Cardiac fibroblast (primary cell): ENCODE measurements around the gene RPGRIP1L.

Experiments used
- DNase-seq, 2 donors: peaks; one replicate each; pipeline versions ENCODE4 v3.0.0 to v3.0.0-alpha.2; 2010; ENCODE audit warnings: low read depth in 2 of 2
- H3K4me3 ChIP-seq, 2 donors: replicated peaks in 1 of 2; 1 replicate in 1 of 2; 2 replicates in 1 of 2; pipeline ENCODE4 v1.5.1; 2011; ENCODE audit warnings: low read depth in 2 of 2, low read length in 2 of 2, mild to moderate bottlenecking in 2 of 2, moderate library complexity in 1 of 2
- CTCF ChIP-seq: IDR thresholded peaks from one replicate; pipeline ENCODE4 v1.5.1; 2011; ENCODE audit warnings: low read depth, mild to moderate bottlenecking, low read length, inconsistent platforms

Gene RPGRIP1L

GRCh38 chr16:53743149-53743566 is 39.5 kb upstream of the RPGRIP1L start:
- peak; percentile 46 to 65 for DNase-seq
- peak; percentile 73 for TF ChIP-seq CTCF
- no peak overlapping the region for H3K4me3 ChIP-seq

- no peak for TF ChIP-seq CTCF
- H3K4me3 ChIP-seq, result no peak overlapping the region
- no peak for DNase-seq
Measured at GRCh38 chr16:53741546-53741945, 37.9 kb upstream of the RPGRIP1L start.

- TF ChIP-seq CTCF, result no peak
- DNase-seq, result no peak
- no peak overlapping the region for H3K4me3 ChIP-seq
Measured at GRCh38 chr16:53740933-53741531, 37.4 kb upstream of the RPGRIP1L start.

GRCh38 chr16:53740476-53740875 is 36.8 kb upstream of the RPGRIP1L start:
- no peak overlapping the region for H3K4me3 ChIP-seq
- no peak for DNase-seq
- no peak for TF ChIP-seq CTCF

- H3K4me3 ChIP-seq, result no peak overlapping the region
- DNase-seq, result no peak
- TF ChIP-seq CTCF, result no peak
Measured at GRCh38 chr16:53737552-53737951, 33.9 kb upstream of the RPGRIP1L start.

GRCh38 chr16:53736297-53736696 is 32.6 kb upstream of the RPGRIP1L start:
- DNase-seq, result no peak
- TF ChIP-seq CTCF, result no peak
- H3K4me3 ChIP-seq, result no peak overlapping the region

- no peak overlapping the region for H3K4me3 ChIP-seq
- TF ChIP-seq CTCF, result no peak
- no peak for DNase-seq
Measured at GRCh38 chr16:53734908-53735307, 31.2 kb upstream of the RPGRIP1L start.
